Esophagus muscularis mucosa (tissue), 4 donors: ENCODE data around the gene B3GNT2.

Source experiments
- EP300 ChIP-seq: sonication (generic); formaldehyde crosslinking; IDR thresholded peaks from one replicate; pipeline ENCODE4 v1.6.1; 2017; ENCODE audit warnings: antibody characterized with exemption
- POLR2A ChIP-seq: fragments of 450-650 bp; IDR thresholded peaks from one replicate; pipeline ENCODE4 v1.6.1; 2017; ENCODE audit warnings: antibody characterized with exemption, moderate library complexity, mild to moderate bottlenecking, low read depth
- POLR2AphosphoS5 ChIP-seq, 2 donors: sonication (generic); formaldehyde crosslinking; IDR thresholded peaks; one replicate each; pipeline ENCODE4 v1.6.1; 2017; ENCODE audit warnings: antibody characterized with exemption in 2 of 2
- TF ChIP-seq, protein P1 (sequence below), 3 experiments: fragments of 200-600 bp in 2 of 3; fragments of 450-650 bp in 1 of 3; sonication (generic) in 2 of 3; IDR thresholded peaks; one replicate each; pipeline ENCODE4 v1.5.1; 2017 to 2019; ENCODE audit warnings: antibody characterized with exemption in 3 of 3, mild to moderate bottlenecking in 2 of 3, moderate library complexity in 1 of 3

- TF ChIP-seq EP300 (no peak), POLR2AphosphoS5 (IDR thresholded peaks at IDR 0.05) (peak; percentile 76 to 77), POLR2A (no peak)
- TF ChIP-seq, protein P1, sequence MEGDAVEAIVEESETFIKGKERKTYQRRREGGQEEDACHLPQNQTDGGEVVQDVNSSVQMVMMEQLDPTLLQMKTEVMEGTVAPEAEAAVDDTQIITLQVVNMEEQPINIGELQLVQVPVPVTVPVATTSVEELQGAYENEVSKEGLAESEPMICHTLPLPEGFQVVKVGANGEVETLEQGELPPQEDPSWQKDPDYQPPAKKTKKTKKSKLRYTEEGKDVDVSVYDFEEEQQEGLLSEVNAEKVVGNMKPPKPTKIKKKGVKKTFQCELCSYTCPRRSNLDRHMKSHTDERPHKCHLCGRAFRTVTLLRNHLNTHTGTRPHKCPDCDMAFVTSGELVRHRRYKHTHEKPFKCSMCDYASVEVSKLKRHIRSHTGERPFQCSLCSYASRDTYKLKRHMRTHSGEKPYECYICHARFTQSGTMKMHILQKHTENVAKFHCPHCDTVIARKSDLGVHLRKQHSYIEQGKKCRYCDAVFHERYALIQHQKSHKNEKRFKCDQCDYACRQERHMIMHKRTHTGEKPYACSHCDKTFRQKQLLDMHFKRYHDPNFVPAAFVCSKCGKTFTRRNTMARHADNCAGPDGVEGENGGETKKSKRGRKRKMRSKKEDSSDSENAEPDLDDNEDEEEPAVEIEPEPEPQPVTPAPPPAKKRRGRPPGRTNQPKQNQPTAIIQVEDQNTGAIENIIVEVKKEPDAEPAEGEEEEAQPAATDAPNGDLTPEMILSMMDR (IDR thresholded peaks at IDR 0.05), result no peak
Observed at GRCh38 chr2:62195421-62196277, at the start of gene B3GNT2.
